GM21528 (cell line): ENCODE results near the gene NGEF.

Source experiments
- ATAC-seq: cut with Tn5 transposase; IDR thresholded peaks from one replicate; pipeline ENCODE4 v1.9.1; 2021; ENCODE audit warnings: mild to moderate bottlenecking, moderate library complexity; ENCODE audit not compliant: unreplicated experiment, low FRiP score

The NGEF gene

DNA sequence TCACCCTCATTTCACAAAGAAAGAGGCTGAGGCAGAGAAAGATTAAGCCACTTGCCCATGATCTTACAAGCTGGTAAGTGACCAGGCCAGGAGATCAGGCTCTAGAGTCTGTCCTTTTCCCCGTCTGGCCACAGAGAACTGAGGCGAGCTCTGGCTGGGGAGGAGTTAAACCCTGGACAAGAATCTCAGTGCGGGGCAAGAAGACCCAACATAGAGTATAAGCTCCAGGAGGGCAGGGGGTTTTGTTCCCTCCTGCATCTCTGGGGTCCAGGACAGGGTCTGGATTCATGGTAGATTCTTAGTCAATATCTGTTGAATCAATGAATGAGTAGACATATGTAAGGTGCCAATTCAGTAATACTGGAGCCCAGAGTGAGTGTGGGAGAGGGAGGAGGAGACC lies 34.1 kb upstream of the NGEF start:
- no peak for ATAC-seq

GRCh38 chr2:233044974-233045605 lies 32.0 kb upstream of the NGEF start:
- ATAC-seq = no peak

- ATAC-seq = no peak
These were observed 29.5 kb upstream of the NGEF start for GRCh38 chr2:233042549-233042948.

DNA sequence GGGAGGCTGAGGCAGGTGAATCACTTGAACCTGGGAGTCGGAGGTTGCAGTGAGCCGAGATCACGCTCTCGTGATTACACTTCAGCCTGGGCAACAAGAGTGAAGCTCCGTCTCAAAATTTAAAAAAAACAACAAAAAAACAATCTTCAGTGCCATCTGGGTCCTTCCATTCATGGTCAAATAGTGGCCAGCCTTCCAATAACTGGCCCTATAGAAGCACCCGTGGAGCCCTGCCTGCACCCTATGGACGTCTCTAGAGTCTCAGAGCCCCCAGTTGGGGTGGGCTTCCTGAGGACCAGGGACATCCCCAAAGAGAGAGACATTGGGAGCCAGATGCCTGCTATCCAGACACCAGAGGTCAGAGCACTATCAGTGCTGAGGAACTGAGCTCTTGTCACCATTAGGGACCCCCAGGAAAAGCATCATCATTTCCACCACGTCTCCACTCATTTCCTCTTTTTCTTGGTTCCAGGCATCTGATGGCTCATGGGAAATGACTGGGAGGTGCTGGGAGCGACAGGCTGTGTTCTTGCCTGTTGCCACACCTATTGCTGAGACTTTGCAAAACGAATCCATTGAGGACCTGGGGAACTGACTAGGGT lies 28.8 kb upstream of the NGEF start:
- no peak for ATAC-seq

DNA sequence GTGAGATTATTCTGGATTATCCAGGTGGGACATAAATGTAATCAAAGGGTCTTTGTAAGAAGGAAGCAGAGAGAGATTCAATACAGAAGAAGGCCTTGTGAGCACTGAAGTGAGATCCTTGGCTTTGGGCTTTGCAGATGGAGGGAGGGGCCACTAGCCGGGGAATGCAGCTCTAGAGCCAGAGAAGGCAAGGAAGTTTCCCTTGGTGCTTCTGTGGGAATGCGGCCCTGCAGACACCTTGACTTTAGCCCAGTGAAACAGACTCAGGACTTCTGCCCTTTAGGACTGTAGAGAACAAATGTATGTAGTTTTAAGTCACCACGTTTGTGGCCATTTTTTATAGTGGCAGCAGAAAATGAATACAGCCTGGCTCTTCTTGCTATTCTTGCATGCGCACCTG lies 27.5 kb upstream of the NGEF start:
- ATAC-seq = no peak

DNA sequence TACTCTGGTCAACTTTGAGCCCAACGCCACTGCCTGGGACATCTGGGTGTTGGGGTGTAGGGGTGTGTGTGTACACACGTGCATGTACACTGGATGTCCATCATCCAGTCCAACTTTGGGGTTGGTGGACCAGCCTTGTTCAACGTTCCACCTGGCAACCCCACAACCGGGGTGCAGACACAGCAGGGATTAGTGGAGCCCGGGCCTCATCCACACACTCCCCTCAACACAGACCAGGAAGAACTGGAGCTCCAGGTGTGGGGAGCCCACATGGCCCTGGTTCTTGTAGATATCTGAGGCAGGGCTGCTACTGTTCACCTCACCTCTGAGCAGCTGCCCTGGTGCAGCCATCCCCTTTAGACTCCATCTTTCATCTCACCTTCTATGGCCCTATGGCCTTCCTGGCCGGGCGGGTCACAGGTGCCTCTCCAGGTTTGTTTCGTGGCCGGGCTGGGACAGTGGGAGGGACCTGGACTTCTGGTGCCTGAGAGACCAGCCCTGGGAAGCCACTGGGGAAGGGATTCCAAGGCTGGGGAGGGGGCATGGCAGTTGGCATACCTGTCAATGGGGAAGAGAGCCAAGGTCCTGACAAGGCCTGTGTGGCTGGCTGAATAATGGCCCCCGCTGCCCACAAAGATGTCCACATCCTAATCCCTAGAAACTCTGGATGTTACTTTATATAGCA lies 26.9 kb upstream of the NGEF start:
- ATAC-seq = no peak

DNA sequence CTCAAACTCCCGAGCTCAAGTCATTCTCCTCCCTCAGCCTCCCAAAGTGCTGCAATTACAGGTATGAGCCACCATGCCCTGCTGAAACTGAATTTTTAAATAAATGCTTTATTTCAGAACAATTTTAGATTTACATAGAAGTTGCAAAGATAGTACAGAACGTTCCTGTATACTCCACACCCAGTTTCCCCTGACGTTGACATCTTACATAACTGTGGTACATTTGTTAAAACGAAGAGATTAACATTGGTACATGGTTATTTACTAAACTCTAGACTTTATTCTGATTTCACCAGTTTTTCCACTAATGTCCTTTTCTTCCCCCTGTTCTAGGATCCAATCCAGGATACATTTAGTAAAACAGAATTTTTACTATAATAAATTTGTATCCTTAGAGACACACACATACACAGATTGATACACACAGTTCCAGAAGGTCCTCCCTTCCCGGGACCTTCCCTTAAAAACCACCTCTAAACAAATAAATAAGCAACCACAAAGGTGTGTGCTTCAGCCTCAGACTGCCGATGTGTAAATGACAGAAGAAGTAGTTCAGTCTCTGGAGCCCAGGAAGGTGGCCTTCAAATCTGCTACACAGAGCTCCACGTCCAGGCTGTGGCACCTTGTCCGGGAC lies 26.3 kb upstream of the NGEF start:
- no peak for ATAC-seq

DNA sequence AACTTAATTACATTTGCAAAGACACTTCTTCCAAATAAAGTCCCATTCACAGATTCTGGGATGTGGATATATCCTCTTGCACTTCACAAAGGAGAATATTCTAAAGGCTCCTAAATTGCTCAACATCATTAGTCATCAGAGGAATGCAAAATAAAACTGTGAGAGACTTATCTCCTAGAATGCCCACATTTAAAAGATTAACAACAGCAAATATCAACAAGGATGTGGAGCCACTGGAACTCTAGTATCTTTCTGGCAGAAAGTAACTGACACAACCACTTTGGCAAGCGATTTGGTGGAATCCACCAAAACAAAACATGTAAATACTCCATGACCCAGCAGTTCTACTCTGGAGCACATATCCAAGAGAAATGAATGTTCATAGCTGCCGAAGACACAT lies 24.0 kb upstream of the NGEF start:
- ATAC-seq = no peak

GRCh38 chr2:233036162-233036838 lies 23.2 kb upstream of the NGEF start:
- no peak for ATAC-seq

DNA sequence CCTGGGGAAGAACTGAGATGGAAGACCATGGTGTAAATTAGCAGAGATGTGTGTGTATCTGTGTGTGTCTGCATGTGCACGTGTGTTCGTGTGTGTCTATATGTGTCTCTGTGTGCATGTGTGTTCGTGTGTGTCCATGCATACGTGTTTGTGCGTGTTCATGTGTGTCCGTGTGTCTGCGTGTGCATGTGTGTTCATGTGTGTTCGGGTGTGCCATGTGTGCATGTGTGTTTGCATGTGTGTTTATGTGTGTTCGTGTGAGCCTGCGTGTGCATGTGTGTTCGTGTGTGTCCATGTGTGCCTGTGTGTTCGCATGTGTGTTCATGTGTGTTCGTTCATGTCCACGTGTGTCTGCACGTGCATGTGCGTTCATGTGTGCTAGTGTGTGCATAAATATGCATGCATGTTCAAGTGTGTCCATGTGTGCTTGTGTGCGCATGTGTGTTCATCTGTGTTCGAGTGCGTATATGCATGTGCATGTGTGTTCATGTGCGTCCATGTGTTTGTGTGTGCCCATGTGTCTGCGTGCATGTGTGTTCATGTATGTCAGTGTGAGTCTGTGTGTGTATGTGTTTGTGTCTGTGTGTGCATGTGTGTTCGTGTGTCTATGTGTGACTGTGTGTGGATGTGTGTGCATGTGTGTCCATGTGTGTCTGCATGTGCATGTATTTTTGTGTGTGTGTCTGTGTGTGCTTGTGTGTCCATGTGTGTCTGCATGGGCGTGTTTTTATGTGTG lies 22.5 kb upstream of the NGEF start:
- no peak for ATAC-seq

DNA sequence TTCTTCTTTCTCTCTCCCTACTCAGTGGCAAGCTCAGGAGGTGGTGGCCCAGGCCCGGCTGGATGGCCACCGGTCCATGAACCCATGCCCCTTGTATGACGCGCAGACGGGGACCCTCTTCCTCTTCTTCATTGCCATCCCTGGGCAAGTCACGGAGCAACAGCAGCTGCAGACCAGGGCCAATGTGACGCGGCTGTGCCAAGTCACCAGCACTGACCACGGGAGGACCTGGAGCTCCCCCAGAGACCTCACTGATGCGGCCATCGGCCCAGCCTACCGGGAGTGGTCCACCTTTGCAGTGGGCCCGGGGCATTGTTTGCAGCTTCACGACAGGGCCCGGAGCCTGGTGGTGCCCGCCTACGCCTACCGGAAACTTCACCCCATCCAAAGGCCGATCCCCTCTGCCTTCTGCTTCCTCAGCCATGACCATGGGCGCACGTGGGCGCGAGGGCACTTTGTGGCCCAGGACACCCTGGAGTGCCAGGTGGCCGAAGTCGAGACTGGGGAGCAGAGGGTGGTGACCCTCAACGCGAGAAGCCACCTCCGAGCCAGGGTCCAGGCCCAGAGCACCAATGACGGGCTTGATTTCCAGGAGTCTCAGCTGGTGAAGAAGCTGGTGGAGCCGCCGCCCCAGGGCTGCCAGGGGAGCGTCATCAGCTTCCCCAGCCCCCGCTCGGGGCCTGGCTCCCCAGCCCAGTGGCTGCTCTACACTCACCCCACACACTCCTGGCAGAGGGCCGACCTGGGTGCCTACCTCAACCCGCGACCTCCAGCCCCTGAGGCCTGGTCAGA lies 21.2 kb upstream of the NGEF start:
- ATAC-seq = no peak

DNA sequence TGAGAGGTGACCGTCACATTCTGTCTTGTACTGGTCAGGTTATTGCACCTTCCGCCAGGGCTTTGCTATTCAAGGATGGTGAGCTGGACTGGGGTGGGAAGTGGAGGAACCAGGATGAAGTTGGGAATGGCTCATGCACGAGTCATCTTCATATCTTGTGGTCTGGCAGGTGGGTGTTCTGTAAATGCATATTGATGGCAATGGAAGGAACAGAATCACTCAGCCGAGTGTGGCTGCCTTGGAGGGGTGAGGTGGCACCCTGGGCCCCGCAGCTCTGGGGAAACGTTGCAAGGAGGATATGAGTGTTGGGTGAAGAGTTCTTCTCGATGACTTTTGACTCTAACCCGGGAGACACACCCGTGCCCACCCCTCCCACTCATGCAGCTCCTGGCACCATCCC lies 20.6 kb upstream of the NGEF start:
- no peak for ATAC-seq

DNA sequence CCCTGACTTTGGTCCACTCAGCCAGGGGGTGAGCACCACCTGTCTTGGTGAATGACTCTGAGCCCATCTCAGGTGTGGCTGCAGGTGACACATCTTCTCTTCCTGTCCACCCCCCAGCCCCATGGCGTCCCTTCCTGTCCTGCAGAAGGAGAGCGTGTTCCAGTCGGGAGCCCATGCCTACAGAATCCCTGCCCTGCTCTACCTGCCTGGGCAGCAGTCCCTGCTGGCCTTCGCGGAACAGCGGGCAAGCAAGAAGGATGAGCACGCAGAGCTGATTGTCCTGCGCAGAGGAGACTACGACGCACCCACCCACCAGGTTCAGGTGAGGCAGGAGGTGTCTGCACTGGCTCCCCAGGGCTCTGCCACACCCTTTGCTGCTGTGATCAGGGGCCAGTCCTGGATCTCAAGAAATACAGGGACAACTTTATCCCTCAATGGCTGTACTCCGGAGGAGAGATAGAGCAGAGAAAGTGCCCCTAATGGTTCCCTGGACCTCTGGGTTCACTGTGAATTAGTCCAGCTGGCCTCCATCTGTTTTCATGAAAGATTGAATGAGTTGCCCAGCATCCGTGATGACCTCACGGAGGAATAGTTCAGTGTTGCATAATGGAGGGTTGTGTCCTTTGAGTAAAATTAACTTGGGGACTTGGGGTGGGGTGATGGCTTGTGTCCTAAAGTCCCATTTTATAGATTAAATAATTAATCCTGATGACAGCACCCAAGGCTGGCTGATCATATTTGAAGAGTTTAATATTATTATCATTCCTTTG lies 19.7 kb upstream of the NGEF start, which contains the start of gene NEU2:
Gene NEU2 (plus strand): TSS at position 122 of the 770 bp plus-strand sequence. CDS start 0 bp downstream, at position 122.
- no peak for ATAC-seq

DNA sequence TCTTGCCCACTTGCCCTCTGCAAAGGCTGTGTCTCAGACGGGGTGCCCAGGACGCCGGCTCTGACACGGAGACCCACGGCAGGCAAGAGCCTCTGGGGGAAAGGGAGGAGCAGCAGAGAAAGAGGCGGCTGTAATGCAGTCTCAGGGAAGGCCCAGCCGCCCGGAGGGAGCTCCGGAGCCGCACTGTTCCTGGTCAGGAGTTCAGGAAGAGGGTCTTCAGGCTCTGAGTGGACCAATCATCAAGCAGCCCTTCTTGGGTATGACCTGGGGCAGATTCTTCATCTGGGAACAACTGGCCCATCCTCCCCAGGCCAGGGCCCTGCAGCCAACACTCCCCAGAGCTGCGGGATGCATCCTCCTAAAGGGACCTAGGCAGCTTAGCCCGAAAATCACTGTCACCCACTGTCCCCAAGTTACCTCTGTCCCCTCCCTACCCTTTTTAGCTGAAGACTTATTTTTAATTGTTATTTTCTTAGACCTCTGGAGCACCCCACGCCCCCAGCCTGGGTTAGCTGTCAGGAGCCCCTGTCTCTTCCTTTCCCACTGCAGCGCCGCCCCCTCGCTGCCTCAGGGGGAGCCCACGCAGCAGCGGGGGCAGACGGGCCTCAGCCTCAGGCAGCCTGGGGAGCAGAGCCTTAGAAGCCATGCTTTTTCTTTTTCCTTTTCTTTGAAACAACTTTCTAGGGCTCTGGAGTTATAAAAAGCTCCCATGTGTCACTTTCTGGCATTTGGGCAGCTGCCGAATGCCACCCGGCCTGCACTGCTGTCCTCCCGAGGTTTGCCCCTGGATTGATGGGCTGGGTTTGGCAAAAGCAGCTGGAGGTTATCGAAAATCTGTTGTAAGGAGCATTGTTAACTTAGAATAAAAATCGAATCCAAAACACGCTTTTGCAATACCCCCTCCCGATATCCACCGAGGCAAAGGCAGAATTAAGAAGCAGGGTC lies 18.8 kb upstream of the NGEF start:
- no peak for ATAC-seq

GRCh38 chr2:233029321-233029720 lies 16.3 kb upstream of the NGEF start:
- no peak for ATAC-seq

DNA sequence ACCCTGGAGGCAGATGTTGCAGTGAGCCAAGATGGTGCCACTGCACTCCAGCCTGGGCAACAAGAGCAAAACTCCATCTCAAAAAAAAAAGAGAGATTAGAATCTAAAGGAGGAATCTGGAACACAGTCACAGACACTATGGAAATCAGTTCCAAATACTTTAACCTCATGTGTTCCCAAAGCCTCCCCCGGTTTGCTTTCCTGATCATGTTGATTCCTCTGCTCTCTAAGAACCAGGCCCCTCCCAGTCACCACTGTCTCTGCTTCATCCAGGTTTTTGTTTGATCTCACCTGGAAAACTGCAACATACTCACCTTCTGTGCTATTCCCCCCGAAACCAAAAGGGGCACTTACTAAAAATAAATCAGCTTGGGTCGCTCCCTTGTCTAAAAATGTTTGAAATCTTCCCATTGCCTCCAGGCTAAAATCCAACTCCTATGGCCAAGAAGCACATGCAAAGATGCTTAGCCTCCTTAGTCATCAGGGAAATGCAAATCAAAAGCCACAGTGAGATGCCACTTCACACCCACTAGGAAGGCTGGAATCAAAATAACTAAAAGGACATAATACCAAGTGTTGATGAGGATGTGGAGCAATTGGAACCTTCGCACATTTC lies 13.2 kb upstream of the NGEF start:
- ATAC-seq = no peak

DNA sequence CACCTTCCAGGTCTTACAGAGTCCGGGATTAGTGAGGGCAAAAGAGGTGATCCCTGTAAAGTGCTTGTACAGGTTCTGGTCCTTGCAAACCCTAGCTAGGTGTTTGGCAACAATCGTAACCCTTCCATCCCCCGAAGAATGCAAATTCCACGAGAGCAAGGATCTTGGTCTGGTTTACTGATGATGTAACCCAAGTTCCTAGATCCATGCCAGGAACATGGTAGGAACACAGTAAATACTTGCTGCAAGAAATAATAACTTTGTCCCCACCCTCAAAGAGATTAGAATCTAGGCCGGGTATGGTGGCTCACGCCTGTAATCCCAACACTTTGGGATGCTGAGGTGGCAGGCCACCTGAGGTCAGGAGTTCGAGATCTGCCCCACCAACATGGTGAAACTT lies 12.7 kb upstream of the NGEF start:
- ATAC-seq = no peak
